Hematopoietic multipotent progenitor cell treated with erythropoietin and hydrocortisone succinate and interleukin-3 and kit ligand, for 4 days (in vitro differentiated cells): ENCODE data around the gene ARFIP2.
"Not testable (repeated sequence)": the region's sequence is repeated elsewhere in the genome, so short reads cannot be mapped to it uniquely, and the experiment has no call there.

ENCODE experiments used
- DNase-seq: peaks from one replicate; pipeline ENCODE4 v3.0.0-alpha.2; 2015

The ARFIP2 gene, protein sequence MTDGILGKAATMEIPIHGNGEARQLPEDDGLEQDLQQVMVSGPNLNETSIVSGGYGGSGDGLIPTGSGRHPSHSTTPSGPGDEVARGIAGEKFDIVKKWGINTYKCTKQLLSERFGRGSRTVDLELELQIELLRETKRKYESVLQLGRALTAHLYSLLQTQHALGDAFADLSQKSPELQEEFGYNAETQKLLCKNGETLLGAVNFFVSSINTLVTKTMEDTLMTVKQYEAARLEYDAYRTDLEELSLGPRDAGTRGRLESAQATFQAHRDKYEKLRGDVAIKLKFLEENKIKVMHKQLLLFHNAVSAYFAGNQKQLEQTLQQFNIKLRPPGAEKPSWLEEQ

GRCh38 chr11:6481012-6481923 lies at the start of gene ARFIP2, which contains the start of gene TIMM10B:
Gene ARFIP2 (minus strand): TSS chr11:6481331. CDS start chr11:6480421, 910 bp downstream.
Gene TIMM10B (plus strand): TSS chr11:6481501. CDS start chr11:6481517, 16 bp downstream.
- peak; percentile 100 for DNase-seq

GRCh38 chr11:6530848-6531247 lies 49.7 kb upstream of the ARFIP2 start:
- DNase-seq: no peak

DNA sequence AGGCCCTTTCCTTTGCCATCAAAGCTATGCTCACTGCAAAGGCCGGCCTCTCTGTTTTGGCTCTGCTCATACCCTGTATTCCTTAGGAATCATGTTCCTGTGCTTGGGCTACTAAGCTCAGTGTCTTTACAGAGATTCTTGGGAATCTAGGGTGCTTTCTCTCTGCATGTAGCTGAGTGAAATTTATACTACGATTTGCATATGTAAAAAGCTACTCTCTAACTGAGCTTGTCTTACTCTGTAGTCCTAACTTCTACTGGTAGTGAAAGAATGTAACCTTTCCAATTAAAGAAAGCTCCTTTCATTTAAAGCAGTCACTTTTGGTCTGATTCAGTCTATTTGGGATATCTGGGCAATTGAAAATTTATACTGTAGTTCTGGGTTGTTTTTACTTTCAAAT lies 48.1 kb upstream of the ARFIP2 start:
- no peak for DNase-seq

DNA sequence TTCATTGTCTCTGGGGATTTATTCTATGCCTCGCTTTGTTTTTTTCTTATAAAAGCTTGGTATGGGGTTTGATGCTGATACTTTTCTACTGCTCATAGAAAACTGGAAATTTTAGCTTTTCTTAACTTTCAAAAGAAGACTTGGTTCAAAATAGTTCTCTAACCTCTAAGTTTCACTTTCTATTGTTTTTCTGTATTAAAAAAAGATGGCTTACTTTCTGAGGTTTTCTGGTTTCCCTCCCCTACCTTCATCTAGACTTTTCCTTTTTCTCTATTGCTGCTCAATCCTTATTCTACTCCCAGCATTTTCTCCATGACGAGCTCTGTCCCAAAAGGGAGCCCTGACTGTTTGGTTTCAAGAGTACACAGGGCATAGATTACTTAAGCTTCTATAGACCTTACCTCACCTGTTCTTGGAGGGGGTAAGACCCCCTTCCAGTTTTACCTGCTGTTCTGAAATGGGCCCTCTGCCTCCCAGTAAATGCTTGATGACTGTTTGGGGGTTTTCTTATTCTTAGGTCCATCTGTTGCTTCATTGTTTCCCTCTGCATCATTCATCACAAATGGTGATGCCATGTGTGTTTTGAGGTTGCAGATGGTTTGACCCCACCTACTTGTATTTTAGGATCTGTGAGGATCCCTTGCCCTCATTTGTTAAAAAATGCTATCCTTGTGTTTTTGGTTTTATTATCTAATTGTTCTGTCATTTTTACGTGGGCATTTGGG lies 45.4 kb upstream of the ARFIP2 start:
- DNase-seq: no peak

DNA sequence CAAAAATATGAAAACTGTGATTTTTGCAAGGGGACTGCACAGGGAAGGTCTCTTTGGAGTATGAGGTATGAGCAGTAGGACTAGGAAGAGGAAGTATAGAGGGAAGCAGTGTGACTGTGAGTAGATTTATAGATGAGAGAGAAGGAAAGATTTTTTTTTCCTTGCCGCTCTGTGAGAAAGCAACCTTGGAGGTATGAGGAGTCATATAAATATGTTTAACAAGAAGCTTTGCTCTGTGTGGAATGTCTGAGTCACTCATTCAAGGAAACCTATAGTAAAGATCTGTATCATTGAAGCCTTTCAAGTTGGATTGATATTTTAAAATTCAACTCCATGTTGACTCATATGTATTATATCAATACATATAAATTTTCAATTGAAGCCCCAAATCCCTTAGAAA lies 42.1 kb upstream of the ARFIP2 start:
- no peak for DNase-seq

DNA sequence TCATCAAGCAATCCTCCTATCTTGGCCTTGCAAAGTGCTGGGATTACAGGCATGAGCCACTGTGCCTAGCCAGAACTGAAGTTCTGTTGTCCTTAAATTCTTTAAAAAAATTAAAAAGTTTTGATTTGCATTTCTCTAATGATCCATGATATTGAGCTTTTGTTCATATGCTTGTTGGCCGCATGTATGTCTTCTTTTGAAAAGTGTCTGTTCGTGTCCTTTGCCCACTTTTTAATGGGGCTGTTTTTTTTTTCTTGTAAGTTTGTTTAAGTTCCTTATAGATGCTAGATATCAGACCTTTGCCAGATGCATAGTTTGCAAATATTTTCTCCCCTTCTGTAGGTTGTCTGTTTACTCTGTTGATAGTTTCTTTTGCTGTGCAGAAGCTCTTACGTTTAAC lies 40.8 kb upstream of the ARFIP2 start:
- DNase-seq: not testable (repeated sequence)

- DNase-seq: no peak
These were observed 39.1 kb upstream of the ARFIP2 start for GRCh38 chr11:6520265-6520664.

DNA sequence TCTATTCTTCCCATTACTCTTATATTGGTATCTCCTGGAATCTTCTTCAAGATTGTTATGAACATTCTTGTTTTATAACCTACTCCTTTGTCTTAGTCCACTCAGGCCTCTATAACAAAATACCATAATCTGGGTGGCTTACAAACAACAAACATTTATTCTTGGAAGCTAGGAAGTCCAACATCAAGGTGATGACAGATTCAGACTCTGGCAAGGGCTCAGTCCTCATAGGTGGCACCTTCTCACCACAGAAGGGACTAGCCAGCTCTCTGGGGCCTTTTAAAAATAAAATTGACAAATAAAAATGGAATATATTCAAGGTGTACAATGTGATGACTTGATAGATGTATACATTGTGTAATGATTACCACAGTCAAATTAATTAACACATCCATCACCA lies 35.7 kb upstream of the ARFIP2 start:
- DNase-seq: no peak

DNA sequence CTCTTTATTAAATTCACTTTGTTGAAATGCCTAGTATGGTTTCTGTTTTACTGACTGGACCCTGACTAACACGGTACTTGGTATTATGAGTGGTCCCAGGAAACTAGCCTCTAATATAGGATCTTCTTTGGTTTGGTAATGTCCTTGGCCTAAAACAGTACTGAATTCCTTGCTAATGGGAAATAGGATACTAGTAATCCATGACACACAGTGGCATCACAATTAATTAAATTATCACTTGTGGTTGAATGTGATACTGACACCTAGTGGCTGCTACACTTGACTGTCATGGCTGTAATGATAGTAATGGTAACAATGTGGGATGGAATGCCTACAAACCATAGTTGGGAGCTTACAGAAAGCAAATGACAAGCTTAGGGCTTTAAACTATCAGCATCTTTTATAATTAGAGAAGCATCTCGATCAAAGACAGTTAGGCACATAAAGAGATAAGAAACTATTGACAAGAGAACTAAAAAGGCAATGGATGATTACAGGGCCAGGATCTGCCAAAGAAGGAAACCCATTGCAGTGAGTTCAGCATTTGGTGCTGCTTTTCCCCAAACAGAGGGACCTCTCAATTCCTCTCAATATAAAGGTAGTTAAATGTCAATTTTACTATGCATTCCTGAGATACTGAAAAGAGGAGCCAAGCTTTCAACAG lies 24.6 kb upstream of the ARFIP2 start:
- peak; percentile 72 for DNase-seq

- DNase-seq: no peak
These were observed 23.0 kb upstream of the ARFIP2 start for GRCh38 chr11:6504166-6504565.

- DNase-seq: no peak
These were observed 21.3 kb upstream of the ARFIP2 start for GRCh38 chr11:6502382-6502781.

DNA sequence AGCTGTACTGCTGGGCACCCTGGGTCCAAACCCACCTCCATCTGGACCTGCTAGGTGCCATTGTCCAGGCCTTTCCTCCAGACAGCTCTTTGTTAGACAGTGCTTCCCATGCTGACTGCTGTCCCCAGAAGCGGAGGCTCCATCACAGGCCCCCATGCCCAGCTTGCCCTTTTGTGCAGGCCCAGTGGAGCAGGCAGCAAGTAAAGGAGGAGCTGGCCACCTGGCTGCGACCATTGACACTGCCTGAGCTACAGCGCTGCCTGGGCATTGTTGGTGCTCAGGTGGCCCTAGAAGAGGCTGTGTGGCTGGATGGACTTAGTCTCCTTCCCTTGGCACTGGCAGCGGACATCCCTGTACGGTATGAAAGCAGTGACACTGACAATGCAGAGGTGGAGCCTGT lies 17.4 kb upstream of the ARFIP2 start:
- DNase-seq: no peak

DNA sequence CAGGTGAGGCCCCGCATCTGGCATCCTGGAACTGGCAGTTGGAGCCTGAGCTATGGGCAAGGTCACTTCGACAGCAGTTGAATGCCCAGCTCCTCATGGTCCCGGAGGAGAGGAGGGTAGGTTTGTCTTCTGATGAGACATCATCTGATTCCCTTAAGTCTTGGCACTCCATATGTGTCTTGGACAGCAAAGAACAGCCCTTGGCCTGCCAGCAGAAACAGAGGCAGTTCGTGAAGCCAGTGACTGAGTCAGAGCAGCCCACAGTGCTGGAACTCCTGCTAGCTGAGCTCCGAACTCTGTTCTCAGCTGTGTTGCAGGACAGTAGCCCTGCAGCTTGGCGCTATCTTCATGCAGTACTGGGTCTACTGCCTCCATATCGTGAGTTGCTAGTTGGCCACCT lies 17.0 kb upstream of the ARFIP2 start:
- no peak for DNase-seq

- no peak for DNase-seq
These were observed 16.1 kb upstream of the ARFIP2 start, which contains the start of gene DNHD1 for GRCh38 chr11:6497069-6497839. Gene DNHD1 (plus strand): TSS chr11:6497280. CDS start chr11:6498216, 936 bp downstream.

- no peak for DNase-seq
These were observed 8.2 kb upstream of the ARFIP2 start for GRCh38 chr11:6489306-6489705.

DNA sequence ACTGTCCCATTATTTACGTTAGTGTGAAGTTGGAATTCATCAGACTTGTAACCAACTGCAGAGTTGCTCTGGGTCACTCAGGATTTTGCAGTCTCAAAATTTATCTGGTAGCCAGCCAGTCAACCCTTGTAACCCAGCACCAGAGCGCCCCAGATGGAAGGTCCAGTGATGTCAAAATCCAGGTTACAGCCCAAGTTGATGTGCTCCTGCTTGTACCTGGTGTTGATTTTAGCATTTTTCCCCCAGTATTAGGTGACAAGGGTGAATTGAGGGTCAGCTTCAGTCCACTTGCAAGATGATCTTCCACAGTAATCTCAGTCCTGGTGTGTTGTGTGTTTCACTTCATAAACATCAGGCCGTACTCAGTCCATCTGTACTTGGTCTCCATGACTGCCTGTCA lies 7.7 kb upstream of the ARFIP2 start:
- no peak for DNase-seq

DNA sequence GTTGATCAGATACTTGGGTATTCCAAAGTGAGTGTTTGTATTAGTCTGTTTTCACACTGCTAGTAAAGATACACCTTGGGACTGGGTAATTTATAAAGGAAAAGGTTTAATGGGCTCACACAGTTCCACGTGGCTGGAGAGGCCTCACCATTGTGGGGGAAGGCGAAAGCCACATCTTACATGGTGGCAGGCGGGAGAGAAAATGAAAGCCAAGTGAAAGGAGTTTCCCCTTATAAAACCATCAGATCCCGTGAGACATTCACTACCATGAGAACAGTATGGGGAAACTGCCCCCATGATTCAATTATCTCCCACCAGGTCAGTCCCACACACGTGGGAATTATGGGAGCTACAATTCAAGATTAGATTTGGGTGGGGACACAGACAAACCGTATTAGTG lies 7.2 kb upstream of the ARFIP2 start:
- no peak for DNase-seq

DNA sequence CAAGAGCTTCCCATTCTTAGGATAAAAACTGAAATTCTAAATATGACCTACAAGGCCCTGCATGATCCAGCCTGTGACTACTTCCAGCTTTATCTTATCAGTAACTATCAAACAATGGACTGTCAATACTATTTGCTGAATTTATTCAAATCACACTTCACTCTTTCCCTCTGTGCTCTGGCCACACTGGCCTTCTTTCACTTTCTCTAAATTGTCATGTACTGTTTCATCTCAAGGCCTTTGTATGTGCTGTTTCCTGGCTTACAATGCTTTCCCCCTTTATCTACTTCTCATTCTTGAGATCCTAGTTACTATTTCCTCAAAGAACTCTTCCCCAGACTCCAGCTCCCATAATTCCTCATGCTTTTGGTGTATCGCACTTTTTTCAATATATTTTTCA lies 5.8 kb upstream of the ARFIP2 start:
- no peak for DNase-seq

- no peak for DNase-seq
These were observed 5.1 kb upstream of the ARFIP2 start for GRCh38 chr11:6486256-6486655.

DNA sequence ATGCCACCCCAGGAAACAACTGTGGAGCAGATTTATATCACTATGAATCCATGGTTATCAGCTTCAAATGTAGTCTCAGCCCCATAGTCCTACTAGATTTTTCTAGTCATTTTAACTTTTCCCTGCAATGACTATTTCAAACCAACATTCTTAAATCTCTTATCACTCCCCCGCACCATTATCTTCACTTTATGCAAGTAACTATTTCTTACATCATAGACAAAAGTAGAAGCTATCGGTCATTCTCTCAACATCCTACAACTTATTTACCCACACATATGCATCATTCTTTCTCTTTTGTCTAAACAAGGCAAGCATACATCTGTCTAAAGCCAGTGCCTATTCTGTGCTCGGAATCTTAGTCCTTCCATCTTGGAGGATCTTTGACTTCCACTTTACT lies 4.5 kb upstream of the ARFIP2 start:
- no peak for DNase-seq

GRCh38 chr11:6483015-6483414 lies 1.9 kb upstream of the ARFIP2 start:
- no peak for DNase-seq

GRCh38 chr11:6482441-6482840 lies 1.3 kb upstream of the ARFIP2 start:
- peak; percentile 14 for DNase-seq
